Activated naive CD8-positive, alpha-beta T cell treated with anti-CD3 and anti-CD28 coated beads, Interleukin-2, amount 50 U/mL, for 24 hours (primary cell): Measurements from ENCODE around the gene NUB1.

Experiments used
- ATAC-seq: fragments of 150-1000 bp; cut with Tn5 transposase; one replicate; pipeline ENCODE4 v1.10.0; 2021
- DNase-seq: peaks from one replicate; pipeline ENCODE4 v3.0.0; 2021
- H3K27ac Mint-ChIP-seq: one replicate; pipeline ENCODE4 v1.8.0; 2021; ENCODE audit warnings: mild to moderate bottlenecking, mixed read lengths
- H3K27me3 Mint-ChIP-seq: one replicate; pipeline ENCODE4 v1.8.0; 2021; ENCODE audit warnings: mixed read lengths
- H3K36me3 Mint-ChIP-seq: one replicate; pipeline ENCODE4 v1.8.0; 2021; ENCODE audit warnings: low read depth, mixed read lengths
- H3K4me1 Mint-ChIP-seq: one replicate; pipeline ENCODE4 v1.8.0; 2021; ENCODE audit warnings: mixed read lengths
- H3K4me3 Mint-ChIP-seq: one replicate; pipeline ENCODE4 v1.8.0; 2021; ENCODE audit warnings: mild to moderate bottlenecking, moderate library complexity, mixed read lengths
- H3K9me3 Mint-ChIP-seq: one replicate; pipeline ENCODE4 v1.8.0; 2021; ENCODE audit warnings: mixed read lengths

NUB1 gene

DNA sequence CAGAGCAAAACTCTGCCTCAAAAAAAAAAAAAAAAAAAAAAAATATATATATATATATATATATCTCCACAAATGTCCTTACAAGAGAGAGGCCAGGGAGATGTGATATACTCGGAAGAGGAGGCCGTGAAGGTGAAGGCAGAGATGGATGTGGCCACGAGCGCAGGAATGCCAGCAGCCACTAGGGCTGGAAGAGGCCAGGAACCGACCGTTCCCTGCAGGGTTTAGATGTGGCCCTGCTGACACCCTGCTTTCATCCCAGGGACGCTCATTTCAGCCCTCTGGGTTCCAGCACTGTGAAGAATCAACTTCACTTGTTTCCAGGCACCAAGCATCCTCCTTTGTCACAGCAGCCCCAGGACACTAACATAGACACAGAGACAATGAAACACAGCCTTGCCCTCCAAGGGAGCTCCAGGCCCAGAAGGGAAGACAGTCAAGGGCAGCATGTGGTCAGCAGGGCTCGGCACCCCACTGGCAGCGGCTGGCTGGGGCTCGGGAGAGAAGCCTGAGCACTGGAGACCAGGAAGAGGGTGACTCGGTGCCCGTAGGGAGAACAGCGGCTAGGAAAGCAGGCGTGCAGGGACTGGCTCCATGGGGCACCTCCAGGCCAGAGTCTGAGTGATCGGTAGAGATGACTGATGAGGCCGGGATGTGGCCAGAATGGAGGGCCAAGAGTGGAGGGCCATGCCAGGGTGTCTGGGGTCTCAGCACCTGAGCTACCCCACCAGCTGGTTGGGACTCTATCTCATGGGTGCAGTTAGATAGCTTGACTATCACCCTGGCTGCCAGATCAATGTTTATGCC, 60.6 kb downstream of the NUB1 start:
- H3K27me3 Mint-ChIP-seq = no peaks in the 10 kb centered on the region
- DNase-seq (no peak), ATAC-seq (no peak)
- peaks cover 2% of the 10 kb centered on the region for H3K4me1 Mint-ChIP-seq
- H3K9me3 Mint-ChIP-seq = peaks cover 4% of the 10 kb centered on the region
- no peak overlapping the region for H3K27ac Mint-ChIP-seq
- no peaks in the 10 kb centered on the region for H3K36me3 Mint-ChIP-seq
- H3K4me3 Mint-ChIP-seq = no peak overlapping the region

DNA sequence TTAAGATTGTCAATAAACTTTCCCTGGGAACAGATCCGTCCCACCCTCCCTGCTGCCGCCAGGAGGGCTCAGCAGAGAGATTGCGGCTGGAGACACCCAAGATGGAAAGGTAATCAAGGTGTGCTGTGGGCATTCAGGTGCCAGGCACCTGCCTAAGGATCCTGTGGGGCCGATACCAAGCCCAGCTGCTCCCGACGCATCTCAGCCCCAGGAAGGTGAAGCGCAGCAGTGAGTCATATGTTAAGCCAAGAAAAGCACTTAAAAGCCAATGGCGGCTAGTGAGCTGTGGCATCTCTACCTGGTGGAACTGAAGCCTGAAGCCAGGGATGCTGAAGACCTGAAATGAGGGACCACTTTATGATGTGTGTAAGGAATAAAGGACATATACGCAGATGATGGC, 62.2 kb downstream of the NUB1 start:
- Mint-ChIP-seq H3K36me3 (no peaks in the 10 kb centered on the region), H3K9me3 (no peaks in the 10 kb centered on the region), H3K4me1 (peaks cover 6% of the 10 kb centered on the region), H3K27ac (no peak overlapping the region), H3K4me3 (no peak overlapping the region), H3K27me3 (peaks cover 5% of the 10 kb centered on the region)
- no peak for ATAC-seq
- no peak for DNase-seq

DNA sequence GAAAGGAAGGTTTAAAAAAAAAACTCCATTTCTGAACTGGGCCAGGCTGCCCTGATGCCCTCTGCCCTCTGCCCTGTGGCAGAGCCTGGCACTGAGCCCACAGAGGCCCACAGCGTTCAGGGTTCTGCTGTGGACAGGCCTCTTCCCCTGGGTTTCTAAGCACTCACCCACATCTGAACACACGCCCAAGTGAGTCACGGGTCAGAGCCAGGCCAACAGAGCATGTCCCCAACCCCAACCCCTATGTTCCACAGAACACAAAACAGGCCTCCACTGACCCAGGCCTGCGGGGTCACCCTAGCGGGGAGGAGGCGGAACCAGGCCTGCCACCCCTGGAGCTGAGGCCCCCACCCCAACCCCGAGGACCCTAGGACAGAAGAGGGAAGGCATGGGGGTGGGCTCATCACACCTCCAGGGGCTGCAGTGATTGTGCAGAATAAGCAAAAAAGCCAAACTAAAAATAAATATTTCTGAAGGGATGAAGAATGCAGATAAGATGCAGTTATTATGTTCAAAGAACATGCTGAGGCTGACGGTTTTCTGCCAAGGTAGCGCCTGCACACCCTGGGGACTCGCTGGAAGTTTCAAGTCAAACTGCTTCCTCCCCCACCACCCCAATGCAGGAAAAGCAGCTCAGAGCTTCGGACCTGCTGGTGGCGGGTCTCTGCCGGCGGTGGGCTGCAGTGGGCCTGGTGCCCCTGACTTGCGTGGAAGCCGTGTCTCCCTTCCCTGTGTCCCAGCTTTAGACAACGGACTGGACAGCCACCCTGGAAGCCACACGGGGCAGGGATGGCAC, 62.8 kb downstream of the NUB1 start:
- H3K9me3 Mint-ChIP-seq = no peaks in the 10 kb centered on the region
- DNase-seq = no peak
- H3K36me3 Mint-ChIP-seq = no peaks in the 10 kb centered on the region
- no peak for ATAC-seq
- peaks cover 11% of the 10 kb centered on the region for H3K4me1 Mint-ChIP-seq
- no peak overlapping the region for H3K4me3 Mint-ChIP-seq
- no peak overlapping the region for H3K27ac Mint-ChIP-seq
- H3K27me3 Mint-ChIP-seq = peaks cover 10% of the 10 kb centered on the region

DNA sequence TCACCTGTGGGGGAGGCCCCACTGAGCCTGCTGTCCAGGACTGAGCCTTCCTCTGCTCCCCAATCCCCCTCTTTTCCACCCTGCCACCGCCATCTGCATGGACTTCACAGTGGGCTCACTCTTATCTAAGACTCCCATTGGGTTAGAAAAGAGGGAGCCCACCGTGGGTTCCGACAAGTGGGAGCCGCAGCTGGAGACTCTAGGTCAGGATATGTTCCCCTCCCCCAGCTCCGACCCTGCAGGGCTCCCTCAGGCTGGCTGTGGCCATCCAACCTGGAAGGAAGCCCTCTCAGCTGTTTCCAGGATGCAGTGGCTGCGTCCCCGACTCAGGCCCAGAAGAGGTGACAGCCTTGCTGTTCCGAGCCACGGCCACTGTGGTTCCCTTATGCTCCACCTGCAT, 63.4 kb downstream of the NUB1 start:
- no peak for DNase-seq
- H3K27ac Mint-ChIP-seq = no peak overlapping the region
- H3K9me3 Mint-ChIP-seq = no peaks in the 10 kb centered on the region
- peaks cover 10% of the 10 kb centered on the region for H3K27me3 Mint-ChIP-seq
- no peak overlapping the region for H3K4me3 Mint-ChIP-seq
- H3K36me3 Mint-ChIP-seq = no peaks in the 10 kb centered on the region
- peaks cover 11% of the 10 kb centered on the region for H3K4me1 Mint-ChIP-seq
- ATAC-seq = no peak

DNA sequence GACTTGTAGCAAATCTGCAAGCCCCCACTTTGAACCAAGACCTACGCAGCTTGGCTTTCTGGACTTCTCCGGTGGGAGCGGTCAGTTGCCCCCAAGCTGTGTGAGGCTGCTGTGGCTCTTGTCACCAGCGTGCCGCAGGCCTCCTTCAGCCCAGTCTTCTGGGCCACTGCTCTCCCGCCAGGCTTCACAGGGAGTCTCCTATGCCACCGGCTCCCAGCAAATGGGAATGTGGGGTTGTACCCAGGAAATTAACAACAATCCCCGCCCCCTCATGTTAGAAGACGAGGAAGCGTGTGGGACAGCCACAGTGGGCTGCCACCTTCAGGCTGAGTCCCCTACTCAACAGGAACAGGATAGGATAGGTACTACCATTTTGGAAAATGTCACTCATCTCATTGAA, 64.0 kb downstream of the NUB1 start:
- peaks cover 13% of the 10 kb centered on the region for H3K4me1 Mint-ChIP-seq
- H3K27ac Mint-ChIP-seq = no peak overlapping the region
- no peak overlapping the region for H3K4me3 Mint-ChIP-seq
- peaks cover 10% of the 10 kb centered on the region for H3K27me3 Mint-ChIP-seq
- ATAC-seq (no peak), DNase-seq (no peak)
- H3K36me3 Mint-ChIP-seq = no peaks in the 10 kb centered on the region
- no peaks in the 10 kb centered on the region for H3K9me3 Mint-ChIP-seq

GRCh38 chr7:151406051-151406875, 64.7 kb downstream of the NUB1 start:
- DNase-seq (no peak), ATAC-seq (no peak)
- Mint-ChIP-seq H3K9me3 (no peaks in the 10 kb centered on the region), H3K36me3 (no peaks in the 10 kb centered on the region), H3K4me1 (peaks cover 16% of the 10 kb centered on the region), H3K27me3 (peaks cover 17% of the 10 kb centered on the region), H3K27ac (no peak overlapping the region), H3K4me3 (no peak overlapping the region)

GRCh38 chr7:151406886-151407583, 65.4 kb downstream of the NUB1 start:
- H3K36me3 Mint-ChIP-seq = no peaks in the 10 kb centered on the region
- no peak overlapping the region for H3K27ac Mint-ChIP-seq
- DNase-seq = no peak
- H3K9me3 Mint-ChIP-seq = no peaks in the 10 kb centered on the region
- ATAC-seq = no peak
- peaks cover 25% of the 10 kb centered on the region for H3K27me3 Mint-ChIP-seq
- peaks cover 22% of the 10 kb centered on the region for H3K4me1 Mint-ChIP-seq
- H3K4me3 Mint-ChIP-seq = no peak overlapping the region

DNA sequence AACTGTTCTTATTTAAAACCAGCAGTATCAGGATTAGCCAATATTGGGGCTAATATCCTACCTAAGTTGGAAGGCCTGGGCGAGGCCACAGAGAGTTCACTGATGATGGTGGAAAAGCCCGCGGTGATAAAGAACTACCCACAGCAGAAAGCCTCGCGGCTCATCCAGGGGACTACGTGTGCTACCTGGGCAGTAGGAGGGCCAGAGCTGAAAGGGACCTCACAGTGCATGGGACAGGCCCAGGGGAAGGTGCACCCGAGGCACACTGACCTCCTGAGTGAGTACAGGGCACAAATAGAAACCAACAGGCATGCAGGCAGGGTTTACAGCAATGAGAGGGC, 66.9 kb downstream of the NUB1 start:
- Mint-ChIP-seq H3K4me1 (peaks cover 35% of the 10 kb centered on the region), H3K36me3 (no peaks in the 10 kb centered on the region), H3K9me3 (no peaks in the 10 kb centered on the region), H3K27me3 (peaks cover 35% of the 10 kb centered on the region), H3K27ac (no peak overlapping the region), H3K4me3 (peak overlapping the region; percentile 73)
- DNase-seq (no peak), ATAC-seq (peak; percentile 3)

GRCh38 chr7:151408839-151409666, 67.4 kb downstream of the NUB1 start:
- Mint-ChIP-seq H3K4me3 (peak overlapping the region; percentile 73), H3K36me3 (no peaks in the 10 kb centered on the region), H3K4me1 (peaks cover 41% of the 10 kb centered on the region), H3K27ac (no peak overlapping the region), H3K27me3 (peaks cover 35% of the 10 kb centered on the region), H3K9me3 (no peaks in the 10 kb centered on the region)
- ATAC-seq (peak; percentile 42), DNase-seq (no peak)

- peaks cover 48% of the 10 kb centered on the region for H3K4me1 Mint-ChIP-seq
- peaks cover 2% of the 10 kb centered on the region for H3K36me3 Mint-ChIP-seq
- H3K4me3 Mint-ChIP-seq = peak within 1 kb of the TSS; percentile 73
- peaks cover 4% of the 10 kb centered on the region for H3K9me3 Mint-ChIP-seq
- peaks cover 35% of the 10 kb centered on the region for H3K27me3 Mint-ChIP-seq
- no peak for DNase-seq
- ATAC-seq = no peak
- H3K27ac Mint-ChIP-seq = no peak within 1 kb of the TSS
Measured at GRCh38 chr7:151409667-151410404, 68.2 kb downstream of the NUB1 start, which contains the start of gene WDR86. TSS of gene WDR86 (minus strand) at chr7:151410038. CDS start at chr7:151409589, 449 bp downstream.

GRCh38 chr7:151410405-151411390, 69.1 kb downstream of the NUB1 start:
- Mint-ChIP-seq H3K27ac (no peak overlapping the region), H3K9me3 (peaks cover 4% of the 10 kb centered on the region), H3K27me3 (peaks cover 35% of the 10 kb centered on the region), H3K36me3 (peaks cover 2% of the 10 kb centered on the region), H3K4me3 (peak overlapping the region; percentile 52), H3K4me1 (peaks cover 52% of the 10 kb centered on the region)
- ATAC-seq (no peak), DNase-seq (no peak)

DNA sequence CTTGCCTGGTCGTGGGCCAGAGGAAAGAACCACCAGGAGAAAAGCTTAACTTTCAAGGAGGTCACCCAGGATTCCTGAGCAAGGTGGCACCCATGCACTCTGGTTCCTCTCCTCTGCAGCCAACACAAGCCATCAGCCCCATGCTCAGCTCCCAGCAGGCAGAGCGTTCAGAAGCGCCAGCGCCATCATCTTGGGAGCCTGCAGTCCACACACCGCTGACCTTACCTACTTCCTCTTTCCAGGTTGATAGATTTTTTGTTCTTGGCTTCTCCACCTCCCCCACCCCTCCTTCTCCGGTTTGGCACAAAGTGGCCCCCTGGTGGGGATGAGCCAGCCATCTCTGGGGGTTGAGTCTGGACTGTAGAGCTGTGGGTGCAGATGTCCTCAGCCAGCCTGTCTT, 69.9 kb downstream of the NUB1 start:
- Mint-ChIP-seq H3K27ac (no peak overlapping the region), H3K4me3 (no peak overlapping the region), H3K4me1 (peaks cover 52% of the 10 kb centered on the region), H3K36me3 (peaks cover 2% of the 10 kb centered on the region), H3K27me3 (peaks cover 35% of the 10 kb centered on the region), H3K9me3 (peaks cover 4% of the 10 kb centered on the region)
- DNase-seq (no peak), ATAC-seq (no peak)
